GM21390 (cell line): Measurements from ENCODE around the gene ARHGAP32.
"Not testable (repeated sequence)": the region's sequence is repeated elsewhere in the genome, so short reads cannot be mapped to it uniquely, and the experiment has no call there.

Experiments used
- ATAC-seq: cut with Tn5 transposase; IDR thresholded peaks from one replicate; pipeline ENCODE4 v1.9.1; 2021; ENCODE audit not compliant: unreplicated experiment

Gene ARHGAP32

GRCh38 chr11:129204150-129204838, 12.2 kb upstream of the ARHGAP32 start:
- ATAC-seq = no peak

GRCh38 chr11:129202646-129203045, 10.5 kb upstream of the ARHGAP32 start:
- ATAC-seq = no peak

- ATAC-seq = no peak
Observed at GRCh38 chr11:129195682-129196081, 3.6 kb upstream of the ARHGAP32 start.

GRCh38 chr11:129191649-129192048, 476 bp downstream of the ARHGAP32 start:
- no peak for ATAC-seq

- ATAC-seq = no peak
Observed at GRCh38 chr11:129190087-129190486, 2.0 kb downstream of the ARHGAP32 start.

- ATAC-seq = no peak
Observed at GRCh38 chr11:129189646-129190045, 2.5 kb downstream of the ARHGAP32 start.

- ATAC-seq = not testable (repeated sequence)
Observed at GRCh38 chr11:129185082-129185481, 7.0 kb downstream of the ARHGAP32 start.

GRCh38 chr11:129184581-129184980, 7.5 kb downstream of the ARHGAP32 start:
- no peak for ATAC-seq

GRCh38 chr11:129167315-129167714, 24.8 kb downstream of the ARHGAP32 start:
- ATAC-seq = no peak

GRCh38 chr11:129163714-129164164, 28.4 kb downstream of the ARHGAP32 start:
- ATAC-seq = no peak

- not testable (repeated sequence) for ATAC-seq
Observed at GRCh38 chr11:129157080-129157479, 35.0 kb downstream of the ARHGAP32 start.

- no peak for ATAC-seq
Observed at GRCh38 chr11:129155745-129156144, 36.4 kb downstream of the ARHGAP32 start.

GRCh38 chr11:129148487-129148886, 43.6 kb downstream of the ARHGAP32 start:
- ATAC-seq = no peak

- no peak for ATAC-seq
Observed at GRCh38 chr11:129146191-129146590, 45.9 kb downstream of the ARHGAP32 start.

- ATAC-seq = no peak
Observed at GRCh38 chr11:129145276-129145675, 46.8 kb downstream of the ARHGAP32 start.

- no peak for ATAC-seq
Observed at GRCh38 chr11:129144256-129144655, 47.9 kb downstream of the ARHGAP32 start.

GRCh38 chr11:129143335-129143734, 48.8 kb downstream of the ARHGAP32 start:
- ATAC-seq = no peak

- no peak for ATAC-seq
Observed at GRCh38 chr11:129141748-129142523, 50.2 kb downstream of the ARHGAP32 start.

- ATAC-seq = no peak
Observed at GRCh38 chr11:129131316-129131715, 60.8 kb downstream of the ARHGAP32 start.

- ATAC-seq = not testable (repeated sequence)
Observed at GRCh38 chr11:129128881-129129620, 63.1 kb downstream of the ARHGAP32 start.

GRCh38 chr11:129119036-129119435, 73.1 kb downstream of the ARHGAP32 start:
- ATAC-seq = no peak
